Urinary bladder (tissue), 4 donors: ENCODE measurements around the gene SPAG17. TPM values are rescaled to one million over a fixed set of nuclear protein-coding genes. Genes with fewer than 3 reads are reported as not detected.

Experiments used
- DNase-seq: peaks from one replicate; pipeline ENCODE4 v3.0.0-alpha.2; 2015; ENCODE audit errors: extremely low spot score
- H3K27ac ChIP-seq: one replicate; pipeline ENCODE4 v1.5.1; 2013; ENCODE audit warnings: low read depth, mild to moderate bottlenecking, moderate library complexity
- H3K36me3 ChIP-seq: one replicate; pipeline ENCODE4 v1.6.1; 2013; ENCODE audit warnings: mild to moderate bottlenecking, moderate library complexity; ENCODE audit not compliant: insufficient read depth
- H3K4me1 ChIP-seq: one replicate; pipeline ENCODE4 v1.6.1; 2013; ENCODE audit warnings: mild to moderate bottlenecking, moderate library complexity; ENCODE audit not compliant: insufficient read depth
- H3K4me3 ChIP-seq: one replicate; pipeline ENCODE4 v1.5.1; 2013; ENCODE audit warnings: low read depth, low read length
- WGBS: extraction: QIAGEN DNeasy Blood & Tissue Kit; methylation state at CpG from one replicate; pipeline ENCODE4 v1.1.7; 2013; 5-methylcytosine and 5-hydroxymethylcytosine counted together
- polyA plus RNA-seq: library from polyadenylated mRNA; stranded (reverse); fragments of 200-250 nt; gene quantifications from one replicate; pipeline ENCODE4 v1.2.3, GENCODE V29; 2013
- total RNA-seq: library from RNA; depleted of rRNA; stranded (reverse); fragments of >200 nt; gene quantifications from one replicate; pipeline ENCODE4 v1.2.3, GENCODE V29; 2014
- donor health status: healthy with polysubstance abuse.
- donor health status: healthy.

Gene SPAG17
- total and polyA plus RNA-seq, 2 donors: 0.51 to 4.2 TPM

- WGBS: 94% methylated on average over 7 of the region's 7 CpGs
- no peak overlapping the region for H3K4me3 ChIP-seq
- H3K4me1 ChIP-seq: no peaks in the 10 kb centered on the region
- no peak overlapping the region for H3K27ac ChIP-seq
- DNase-seq: no peak
- no peaks in the 10 kb centered on the region for H3K36me3 ChIP-seq
Observed at GRCh38 chr1:118008011-118008410, 177.0 kb downstream of the SPAG17 start.

GRCh38 chr1:118007391-118007790, 177.6 kb downstream of the SPAG17 start:
- no peak overlapping the region for H3K4me3 ChIP-seq
- 70% methylated on average over 2 of the region's 2 CpGs for WGBS
- DNase-seq: no peak
- no peaks in the 10 kb centered on the region for H3K36me3 ChIP-seq
- H3K27ac ChIP-seq: no peak overlapping the region
- H3K4me1 ChIP-seq: no peaks in the 10 kb centered on the region

GRCh38 chr1:118004312-118004711, 180.7 kb downstream of the SPAG17 start:
- Histone ChIP-seq H3K4me1 (no peaks in the 10 kb centered on the region), H3K4me3 (no peak overlapping the region), H3K27ac (no peak overlapping the region), H3K36me3 (no peaks in the 10 kb centered on the region)
- DNase-seq: no peak
- WGBS: 78% methylated on average over 5 of the region's 5 CpGs

GRCh38 chr1:117985973-117986372, 199.1 kb downstream of the SPAG17 start:
- 67% methylated on average over 3 of the region's 3 CpGs for WGBS
- Histone ChIP-seq H3K4me1 (no peaks in the 10 kb centered on the region), H3K27ac (no peak overlapping the region), H3K4me3 (no peak overlapping the region), H3K36me3 (no peaks in the 10 kb centered on the region)
- DNase-seq: no peak

- H3K4me3 ChIP-seq: no peak overlapping the region
- no peak overlapping the region for H3K27ac ChIP-seq
- no peaks in the 10 kb centered on the region for H3K4me1 ChIP-seq
- WGBS: 71% methylated on average over 1 of the region's 1 CpG
- DNase-seq: no peak
- no peaks in the 10 kb centered on the region for H3K36me3 ChIP-seq
Observed at GRCh38 chr1:117985239-117985638, 199.8 kb downstream of the SPAG17 start.

GRCh38 chr1:117981455-117982192, 203.4 kb downstream of the SPAG17 start:
- DNase-seq: no peak
- no peak overlapping the region for H3K4me3 ChIP-seq
- WGBS: 89% methylated on average over 5 of the region's 5 CpGs

GRCh38 chr1:117976381-117976780, 208.6 kb downstream of the SPAG17 start:
- DNase-seq: no peak
- Histone ChIP-seq H3K36me3 (no peaks in the 10 kb centered on the region), H3K4me3 (no peak overlapping the region), H3K4me1 (no peaks in the 10 kb centered on the region), H3K27ac (no peak overlapping the region)
- 88% methylated on average over 3 of the region's 3 CpGs for WGBS

More at GRCh38 chr1:117981455-117982192, 203.4 kb downstream of the SPAG17 start:
- Histone ChIP-seq H3K4me1 (no peaks in the 10 kb centered on the region), H3K27ac (no peak overlapping the region), H3K36me3 (no peaks in the 10 kb centered on the region)

GRCh38 chr1:117971777-117972176, 213.3 kb downstream of the SPAG17 start:
- Histone ChIP-seq H3K27ac (no peak overlapping the region), H3K4me3 (no peak overlapping the region), H3K36me3 (no peaks in the 10 kb centered on the region), H3K4me1 (no peaks in the 10 kb centered on the region)
- no peak for DNase-seq

GRCh38 chr1:117970252-117970651, 214.8 kb downstream of the SPAG17 start:
- no peak for DNase-seq
- H3K4me3 ChIP-seq: no peak overlapping the region
- H3K27ac ChIP-seq: no peak overlapping the region
- WGBS: 63% methylated on average over 9 of the region's 9 CpGs
- H3K36me3 ChIP-seq: no peaks in the 10 kb centered on the region
- H3K4me1 ChIP-seq: no peaks in the 10 kb centered on the region

GRCh38 chr1:117967881-117968280, 217.1 kb downstream of the SPAG17 start:
- no peak overlapping the region for H3K27ac ChIP-seq
- H3K4me1 ChIP-seq: no peaks in the 10 kb centered on the region
- H3K4me3 ChIP-seq: no peak overlapping the region
- no peak for DNase-seq
- H3K36me3 ChIP-seq: no peaks in the 10 kb centered on the region
- 5% methylated on average over 1 of the region's 1 CpG for WGBS

GRCh38 chr1:117967477-117967876, 217.6 kb downstream of the SPAG17 start:
- 42% methylated on average over 4 of the region's 4 CpGs for WGBS

GRCh38 chr1:117964290-117965038, 220.6 kb downstream of the SPAG17 start:
- no peak for DNase-seq
- no peak overlapping the region for H3K4me3 ChIP-seq
- 81% methylated on average over 3 of the region's 3 CpGs for WGBS

More at GRCh38 chr1:117967477-117967876, 217.6 kb downstream of the SPAG17 start:
- Histone ChIP-seq H3K4me3 (no peak overlapping the region), H3K27ac (no peak overlapping the region), H3K4me1 (no peaks in the 10 kb centered on the region), H3K36me3 (no peaks in the 10 kb centered on the region)
- DNase-seq: no peak

GRCh38 chr1:117959364-117959763, 225.7 kb downstream of the SPAG17 start:
- 39% methylated on average over 3 of the region's 3 CpGs for WGBS
- Histone ChIP-seq H3K27ac (no peak overlapping the region), H3K4me1 (no peaks in the 10 kb centered on the region), H3K4me3 (no peak overlapping the region), H3K36me3 (peaks cover 11% of the 10 kb centered on the region)
- no peak for DNase-seq

More at GRCh38 chr1:117964290-117965038, 220.6 kb downstream of the SPAG17 start:
- no peaks in the 10 kb centered on the region for H3K4me1 ChIP-seq
- H3K27ac ChIP-seq: no peak overlapping the region
- H3K36me3 ChIP-seq: peaks cover 2% of the 10 kb centered on the region

GRCh38 chr1:117952386-117952785, 232.6 kb downstream of the SPAG17 start:
- no peak overlapping the region for H3K4me3 ChIP-seq
- WGBS: 91% methylated on average over 1 of the region's 1 CpG
- no peak for DNase-seq
- peaks cover 15% of the 10 kb centered on the region for H3K36me3 ChIP-seq
- H3K4me1 ChIP-seq: no peaks in the 10 kb centered on the region
- no peak overlapping the region for H3K27ac ChIP-seq
